ENCODE measurements around the gene PLEKHG4.

Gene PLEKHG4

GRCh38 chr16:67244387-67245185, 34.7 kb upstream of the PLEKHG4 start:
- in situ Hi-C loops (cut with MboI; ENCODE audit: low sequenced_read_pairs) = no loop called here

- in situ Hi-C loops (cut with MboI; ENCODE audit: low sequenced_read_pairs) = no loop called here
Observed at GRCh38 chr16:67245186-67245585, 34.1 kb upstream of the PLEKHG4 start.

- in situ Hi-C loops (cut with MboI; ENCODE audit: low sequenced_read_pairs) = no loop called here
Observed at GRCh38 chr16:67245674-67246080, 33.7 kb upstream of the PLEKHG4 start.

- in situ Hi-C loops (cut with MboI; ENCODE audit: low sequenced_read_pairs) = no loop called here
Observed at GRCh38 chr16:67246081-67246755, 33.1 kb upstream of the PLEKHG4 start.

- in situ Hi-C loops (cut with MboI; ENCODE audit: low sequenced_read_pairs) = no loop called here
Observed at GRCh38 chr16:67246756-67247191, 32.6 kb upstream of the PLEKHG4 start.

GRCh38 chr16:67247192-67248072, 31.9 kb upstream of the PLEKHG4 start, which contains the start of gene FHOD1:
Gene FHOD1, minus strand, starts transcription at chr16:67247481. Its CDS starts 71 bp downstream, at chr16:67247410.
- in situ Hi-C loops (cut with MboI; ENCODE audit: low sequenced_read_pairs) = no loop called here

- in situ Hi-C loops (cut with MboI; ENCODE audit: low sequenced_read_pairs) = no loop called here
Observed at GRCh38 chr16:67248073-67248400, 31.3 kb upstream of the PLEKHG4 start.

GRCh38 chr16:67248401-67249177, 30.7 kb upstream of the PLEKHG4 start, which contains the start of gene SLC9A5:
Gene SLC9A5, plus strand, starts transcription at chr16:67248979. Its CDS starts 36 bp downstream, at chr16:67249015.
- in situ Hi-C loops (cut with MboI; ENCODE audit: low sequenced_read_pairs) = no loop called here

- in situ Hi-C loops (cut with MboI; ENCODE audit: low sequenced_read_pairs) = no loop called here
Observed at GRCh38 chr16:67249178-67250044, 29.9 kb upstream of the PLEKHG4 start.

GRCh38 chr16:67250045-67250327, 29.3 kb upstream of the PLEKHG4 start:
- in situ Hi-C loops (cut with MboI; ENCODE audit: low sequenced_read_pairs) = no loop called here

GRCh38 chr16:67252609-67253497, 26.5 kb upstream of the PLEKHG4 start:
- in situ Hi-C loops (cut with MboI; ENCODE audit: low sequenced_read_pairs) = no loop called here

GRCh38 chr16:67254801-67255552, 24.4 kb upstream of the PLEKHG4 start:
- in situ Hi-C loops (cut with MboI; ENCODE audit: low sequenced_read_pairs) = no loop called here

GRCh38 chr16:67255553-67256221, 23.6 kb upstream of the PLEKHG4 start:
- in situ Hi-C loops (cut with MboI; ENCODE audit: low sequenced_read_pairs) = no loop called here

- in situ Hi-C loops (cut with MboI; ENCODE audit: low sequenced_read_pairs) = no loop called here
Observed at GRCh38 chr16:67256701-67257230, 22.6 kb upstream of the PLEKHG4 start.

- in situ Hi-C loops (cut with MboI; ENCODE audit: low sequenced_read_pairs) = no loop called here
Observed at GRCh38 chr16:67257486-67258160, 21.7 kb upstream of the PLEKHG4 start.

GRCh38 chr16:67258161-67258835, 21.0 kb upstream of the PLEKHG4 start:
- in situ Hi-C loops (cut with MboI; ENCODE audit: low sequenced_read_pairs) = no loop called here

All from HL-60/S4 treated with phorbol 12-myristate 13-acetate at 8.2 ng/mL for 4 days and 3 days (cell line).